ENCODE measurements around the gene LRRC4.
A peak's percentile ranks its signal among the peaks of the same experiment; 100 is the strongest.

The LRRC4 gene

GRCh38 chr7:127993317-127993716, 37.9 kb downstream of the LRRC4 start:
- no peak overlapping the region for H3K4me3 ChIP-seq (replicated peaks in 1 of 2; ENCODE audit: low read depth in 2 of 2, low read length in 2 of 2)
- TF ChIP-seq CTCF (IDR thresholded peaks at IDR 0.05; ENCODE audit: low read depth, low read length), result no peak
- DNase-seq (ENCODE audit: low read depth in 2 of 2), result no peak

- H3K4me3 ChIP-seq (replicated peaks in 1 of 2; ENCODE audit: low read depth in 2 of 2, low read length in 2 of 2), result no peak overlapping the region
- DNase-seq (ENCODE audit: low read depth in 2 of 2), result no peak
- TF ChIP-seq CTCF (IDR thresholded peaks at IDR 0.05; ENCODE audit: low read depth, low read length), result no peak
These were observed 42.5 kb downstream of the LRRC4 start for GRCh38 chr7:127988751-127989150.

DNA sequence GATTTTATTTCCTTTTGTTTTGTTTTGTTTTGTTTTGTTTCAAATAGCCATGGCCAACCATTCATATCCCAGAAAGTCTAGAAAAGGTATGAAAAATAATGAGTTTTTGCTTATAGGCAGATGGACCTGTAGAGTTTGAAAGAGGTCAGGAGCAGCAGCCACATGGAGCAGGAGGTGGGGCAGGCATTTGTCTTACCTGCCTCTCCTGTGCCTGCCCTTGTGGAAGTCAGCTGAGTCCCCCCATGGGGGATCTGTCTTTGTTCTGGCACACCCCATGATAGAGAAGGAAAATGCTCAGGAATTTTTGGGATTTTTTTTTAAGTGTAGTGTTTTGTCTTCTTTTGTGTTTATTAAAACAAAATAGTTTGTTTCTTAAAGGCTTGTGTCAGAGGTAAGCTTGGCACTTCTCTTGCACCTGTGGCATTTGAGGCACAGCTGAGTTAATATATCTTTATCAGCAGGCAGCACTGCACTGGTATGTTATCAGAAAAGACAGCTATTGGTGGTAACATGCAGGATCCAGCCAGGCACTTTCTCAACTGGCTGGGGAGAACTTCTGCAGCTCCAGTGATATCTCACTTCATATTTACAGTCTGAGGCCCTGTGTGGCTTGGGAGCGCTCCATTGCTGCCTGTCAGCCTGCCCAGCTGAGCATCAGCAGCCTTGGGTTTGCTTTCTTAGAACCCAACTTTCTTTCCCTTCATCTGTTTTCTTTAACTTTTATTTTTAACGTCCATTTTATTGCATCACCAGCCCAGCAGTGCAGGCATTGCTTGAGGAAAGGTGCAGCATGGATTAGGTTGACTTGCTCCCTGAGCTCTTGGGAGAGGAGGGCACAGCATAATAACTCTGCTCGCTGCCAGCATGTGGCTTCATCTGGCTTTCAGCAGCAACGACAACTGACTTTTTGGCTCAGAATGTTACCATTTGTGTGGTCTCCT, 44.4 kb downstream of the LRRC4 start:
- no peak overlapping the region for H3K4me3 ChIP-seq (replicated peaks in 1 of 2; ENCODE audit: low read depth in 2 of 2, low read length in 2 of 2)
- DNase-seq (ENCODE audit: low read depth in 2 of 2), result no peak
- TF ChIP-seq CTCF (IDR thresholded peaks at IDR 0.05; ENCODE audit: low read depth, low read length), result no peak

DNA sequence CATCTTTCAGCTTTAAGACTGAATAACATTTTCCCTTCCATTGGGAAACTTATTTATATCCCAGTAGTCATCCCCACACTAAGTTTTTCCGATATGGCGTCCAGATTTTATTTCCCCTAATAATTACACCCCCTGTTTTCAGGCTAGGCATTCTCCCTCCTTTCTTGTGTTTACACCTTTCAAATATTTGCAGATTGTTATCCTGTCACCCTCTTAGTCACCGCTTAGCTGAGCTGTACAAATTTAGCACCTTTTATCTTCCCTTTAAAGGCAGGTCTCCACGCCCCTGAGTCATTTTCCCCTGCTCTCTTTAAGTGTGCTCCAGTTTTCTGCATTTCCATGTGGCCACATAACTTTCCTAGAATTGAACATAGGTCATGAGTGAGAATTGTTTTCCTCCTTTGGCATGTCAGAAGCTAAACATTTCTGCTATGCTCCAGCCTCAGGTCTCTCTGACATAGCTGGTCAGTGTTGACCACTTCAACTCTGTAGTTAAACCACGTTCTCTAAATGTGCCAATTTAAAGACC, 47.4 kb downstream of the LRRC4 start:
- TF ChIP-seq CTCF (IDR thresholded peaks at IDR 0.05; ENCODE audit: low read depth, low read length), result no peak
- DNase-seq (ENCODE audit: low read depth in 2 of 2), result peak in 1 of 2 donors; percentile 13
- no peak overlapping the region for H3K4me3 ChIP-seq (replicated peaks in 1 of 2; ENCODE audit: low read depth in 2 of 2, low read length in 2 of 2)

GRCh38 chr7:127981965-127982364, 49.3 kb downstream of the LRRC4 start:
- H3K4me3 ChIP-seq (replicated peaks in 1 of 2; ENCODE audit: low read depth in 2 of 2, low read length in 2 of 2), result no peak overlapping the region
- TF ChIP-seq CTCF (IDR thresholded peaks at IDR 0.05; ENCODE audit: low read depth, low read length), result no peak
- no peak for DNase-seq (ENCODE audit: low read depth in 2 of 2)

GRCh38 chr7:127980901-127981300, 50.3 kb downstream of the LRRC4 start:
- H3K4me3 ChIP-seq (replicated peaks in 1 of 2; ENCODE audit: low read depth in 2 of 2, low read length in 2 of 2), result no peak overlapping the region
- no peak for DNase-seq (ENCODE audit: low read depth in 2 of 2)
- TF ChIP-seq CTCF (IDR thresholded peaks at IDR 0.05; ENCODE audit: low read depth, low read length), result no peak
